Measurements from ENCODE around the gene HBB. TPM values are rescaled to one million over a fixed set of nuclear protein-coding genes. Genes with fewer than 3 reads are reported as not detected.
"Not testable (repeated sequence)": the region's sequence is repeated elsewhere in the genome, so short reads cannot be mapped to it uniquely, and the experiment has no call there.

Gene HBB
- total RNA-seq, 1 donor from 2014 or later: 552 TPM

GRCh38 chr11:5248498-5248897, 21.6 kb upstream of the HBB start:
- DNase-seq (ENCODE audit: low spot score in 2 of 2); FAIRE-seq: not testable (repeated sequence)

- FAIRE-seq (no peak), DNase-seq (ENCODE audit: low spot score in 2 of 2) (no peak)
These were observed 20.8 kb upstream of the HBB start for GRCh38 chr11:5247472-5248192.

- DNase-seq (ENCODE audit: low spot score in 2 of 2): no peak
- FAIRE-seq: no peak
These were observed 20.1 kb upstream of the HBB start for GRCh38 chr11:5246772-5247471.

GRCh38 chr11:5245155-5245554, 18.3 kb upstream of the HBB start:
- DNase-seq (ENCODE audit: low spot score in 2 of 2): no peak
- no peak for FAIRE-seq

GRCh38 chr11:5243816-5244180, 16.9 kb upstream of the HBB start:
- FAIRE-seq: no peak
- DNase-seq (ENCODE audit: low spot score in 2 of 2): no peak

- FAIRE-seq: no peak
- no peak for DNase-seq (ENCODE audit: low spot score in 2 of 2)
These were observed 16.3 kb upstream of the HBB start for GRCh38 chr11:5242933-5243815.

GRCh38 chr11:5242208-5242607, 15.3 kb upstream of the HBB start:
- DNase-seq (ENCODE audit: low spot score in 2 of 2) (no peak), FAIRE-seq (no peak)

- FAIRE-seq: no peak
- no peak for DNase-seq (ENCODE audit: low spot score in 2 of 2)
These were observed 14.6 kb upstream of the HBB start for GRCh38 chr11:5241458-5241857.

- FAIRE-seq (no peak), DNase-seq (ENCODE audit: low spot score in 2 of 2) (no peak)
These were observed 13.6 kb upstream of the HBB start for GRCh38 chr11:5240458-5240857.

GRCh38 chr11:5240056-5240455, 13.2 kb upstream of the HBB start:
- DNase-seq (ENCODE audit: low spot score in 2 of 2) (no peak), FAIRE-seq (no peak)

GRCh38 chr11:5239046-5239445, 12.2 kb upstream of the HBB start:
- FAIRE-seq (no peak), DNase-seq (ENCODE audit: low spot score in 2 of 2) (no peak)

- DNase-seq (ENCODE audit: low spot score in 2 of 2) (no peak), FAIRE-seq (no peak)
These were observed 11.6 kb upstream of the HBB start for GRCh38 chr11:5238486-5238885.

- FAIRE-seq (no peak), DNase-seq (ENCODE audit: low spot score in 2 of 2) (no peak)
These were observed 10.5 kb upstream of the HBB start for GRCh38 chr11:5237420-5237819.

GRCh38 chr11:5235364-5236095, 8.7 kb upstream of the HBB start:
- no peak for DNase-seq (ENCODE audit: low spot score in 2 of 2)
- no peak for FAIRE-seq

GRCh38 chr11:5234381-5234834, 7.5 kb upstream of the HBB start, which contains the start of gene HBD:
Gene HBD, minus strand, starts transcription at chr11:5234483. Its CDS starts 50 bp downstream, at chr11:5234433.
- DNase-seq (ENCODE audit: low spot score in 2 of 2): no peak
- no peak for FAIRE-seq

GRCh38 chr11:5233307-5233706, 6.4 kb upstream of the HBB start:
- DNase-seq (ENCODE audit: low spot score in 2 of 2) (no peak), FAIRE-seq (no peak)

GRCh38 chr11:5232821-5233220, 6.0 kb upstream of the HBB start:
- DNase-seq (ENCODE audit: low spot score in 2 of 2) (no peak), FAIRE-seq (no peak)

- no peak for DNase-seq (ENCODE audit: low spot score in 2 of 2)
These were observed 5.3 kb upstream of the HBB start for GRCh38 chr11:5232176-5232575.

GRCh38 chr11:5231111-5231510, 4.2 kb upstream of the HBB start:
- FAIRE-seq (no peak), DNase-seq (ENCODE audit: low spot score in 2 of 2) (no peak)

More at GRCh38 chr11:5232176-5232575, 5.3 kb upstream of the HBB start:
- FAIRE-seq: no peak

- DNase-seq (ENCODE audit: low spot score in 2 of 2) (no peak), FAIRE-seq (no peak)
These were observed 3.4 kb upstream of the HBB start for GRCh38 chr11:5230266-5230665.
